K562 (cell line): ENCODE measurements around the gene BPTF.

Source experiments
- EGR1 ChIP-seq: fragments of 450-650 bp; conservative IDR thresholded peaks from 2 replicates; pipeline ENCODE4 v1.6.1; 2017; ENCODE audit warnings: mild to moderate bottlenecking
- MEIS2 ChIP-seq: fragments of 450-650 bp; IDR thresholded peaks from 2 replicates; pipeline ENCODE4 v1.6.1; 2014; ENCODE audit warnings: mild to moderate bottlenecking; ENCODE audit not compliant: partially characterized antibody
- POLR2A ChIP-seq: fragments of 450-650 bp; conservative IDR thresholded peaks from 2 replicates; pipeline ENCODE4 v1.6.1; 2016
- POLR2AphosphoS5 ChIP-seq: IDR thresholded peaks from 2 replicates; pipeline ENCODE4 v1.6.1; 2011; ENCODE audit warnings: mild to moderate bottlenecking, low read depth, low read length, moderate library complexity; ENCODE audit not compliant: control insufficient read depth, insufficient read depth
- POLR3G ChIP-seq: IDR thresholded peaks from 2 replicates; pipeline ENCODE4 v1.6.1; 2011; ENCODE audit not compliant: insufficient read length, insufficient replicate concordance; ENCODE audit errors: extremely low read depth
- RNF2 ChIP-seq: sonication (generic); IDR thresholded peaks from 2 replicates; pipeline ENCODE4 v1.6.1; 2016
- YBX1 ChIP-seq: fragments of 450-650 bp; IDR thresholded peaks from 2 replicates; pipeline ENCODE4 v1.7.1; 2016; ENCODE audit warnings: mild to moderate bottlenecking
- YY1 ChIP-seq, 3 experiments: IDR thresholded peaks; 2 replicates each; pipeline ENCODE4 v1.6.1; 2011; ENCODE audit warnings: low read length in 2 of 3, mild to moderate bottlenecking in 2 of 3, moderate library complexity in 2 of 3, borderline replicate concordance in 1 of 3, control low read depth in 1 of 3, low read depth in 1 of 3; ENCODE audit not compliant: insufficient read depth in 3 of 3, insufficient replicate concordance in 2 of 3, control insufficient read depth in 1 of 3, insufficient read length in 1 of 3; ENCODE audit errors: extremely low read depth in 1 of 3
- ZNF24 ChIP-seq: fragments of 450-650 bp; IDR thresholded peaks from 2 replicates; pipeline ENCODE4 v1.6.1; 2016
- ZNF668 ChIP-seq: fragments of 250-450 bp; sonication (Bioruptor Pico); IDR thresholded peaks from 2 replicates; pipeline ENCODE4 v1.8.0; 2022; ENCODE audit warnings: mild to moderate bottlenecking, inconsistent platforms
- TF ChIP-seq, protein P1 (sequence below): sonication (generic); formaldehyde crosslinking; IDR thresholded peaks from 2 replicates; pipeline ENCODE4 v1.8.0; 2022; ENCODE audit warnings: mild to moderate bottlenecking, missing genetic modification reagents

- TF ChIP-seq EGR1 (no peak), YBX1 (no peak), YY1 (IDR thresholded peaks at IDR 0.05; ENCODE audit: borderline replicate concordance in 1 of 3, control insufficient read depth in 1 of 3, extremely low read depth in 1 of 3, insufficient read depth in 3 of 3, insufficient read length in 1 of 3, insufficient replicate concordance in 2 of 3, low read depth in 1 of 3, low read length in 2 of 3) (no peak), ZNF24 (no peak), RNF2 (no peak), POLR3G (no peak), MEIS2 (no peak), POLR2AphosphoS5 (no peak), POLR2A (no peak), ZNF668 (CRISPR knock-in tag) (no peak)
- TF ChIP-seq, protein P1, sequence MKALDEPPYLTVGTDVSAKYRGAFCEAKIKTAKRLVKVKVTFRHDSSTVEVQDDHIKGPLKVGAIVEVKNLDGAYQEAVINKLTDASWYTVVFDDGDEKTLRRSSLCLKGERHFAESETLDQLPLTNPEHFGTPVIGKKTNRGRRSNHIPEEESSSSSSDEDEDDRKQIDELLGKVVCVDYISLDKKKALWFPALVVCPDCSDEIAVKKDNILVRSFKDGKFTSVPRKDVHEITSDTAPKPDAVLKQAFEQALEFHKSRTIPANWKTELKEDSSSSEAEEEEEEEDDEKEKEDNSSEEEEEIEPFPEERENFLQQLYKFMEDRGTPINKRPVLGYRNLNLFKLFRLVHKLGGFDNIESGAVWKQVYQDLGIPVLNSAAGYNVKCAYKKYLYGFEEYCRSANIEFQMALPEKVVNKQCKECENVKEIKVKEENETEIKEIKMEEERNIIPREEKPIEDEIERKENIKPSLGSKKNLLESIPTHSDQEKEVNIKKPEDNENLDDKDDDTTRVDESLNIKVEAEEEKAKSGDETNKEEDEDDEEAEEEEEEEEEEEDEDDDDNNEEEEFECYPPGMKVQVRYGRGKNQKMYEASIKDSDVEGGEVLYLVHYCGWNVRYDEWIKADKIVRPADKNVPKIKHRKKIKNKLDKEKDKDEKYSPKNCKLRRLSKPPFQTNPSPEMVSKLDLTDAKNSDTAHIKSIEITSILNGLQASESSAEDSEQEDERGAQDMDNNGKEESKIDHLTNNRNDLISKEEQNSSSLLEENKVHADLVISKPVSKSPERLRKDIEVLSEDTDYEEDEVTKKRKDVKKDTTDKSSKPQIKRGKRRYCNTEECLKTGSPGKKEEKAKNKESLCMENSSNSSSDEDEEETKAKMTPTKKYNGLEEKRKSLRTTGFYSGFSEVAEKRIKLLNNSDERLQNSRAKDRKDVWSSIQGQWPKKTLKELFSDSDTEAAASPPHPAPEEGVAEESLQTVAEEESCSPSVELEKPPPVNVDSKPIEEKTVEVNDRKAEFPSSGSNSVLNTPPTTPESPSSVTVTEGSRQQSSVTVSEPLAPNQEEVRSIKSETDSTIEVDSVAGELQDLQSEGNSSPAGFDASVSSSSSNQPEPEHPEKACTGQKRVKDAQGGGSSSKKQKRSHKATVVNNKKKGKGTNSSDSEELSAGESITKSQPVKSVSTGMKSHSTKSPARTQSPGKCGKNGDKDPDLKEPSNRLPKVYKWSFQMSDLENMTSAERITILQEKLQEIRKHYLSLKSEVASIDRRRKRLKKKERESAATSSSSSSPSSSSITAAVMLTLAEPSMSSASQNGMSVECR = no peak
Observed at GRCh38 chr17:67850991-67851631, 25.8 kb downstream of the BPTF start.
